HepG2 (cell line): Measurements from ENCODE around the gene ZC3H18. TPM values are rescaled to one million over a fixed set of nuclear protein-coding genes. Genes with fewer than 3 reads are reported as not detected.

Experiments
- DNMT1 ChIP-seq: sonication (generic); formaldehyde crosslinking; IDR thresholded peaks from 2 replicates; pipeline ENCODE4 v1.5.1; 2020; ENCODE audit warnings: mild to moderate bottlenecking, missing genetic modification reagents
- SALL2 ChIP-seq: sonication (generic); formaldehyde crosslinking; IDR thresholded peaks from 2 replicates; pipeline ENCODE4 v1.8.1; 2023; ENCODE audit warnings: mild to moderate bottlenecking, missing genetic modification reagents, inconsistent platforms
- SIN3B ChIP-seq: fragments of 150-350 bp; IDR thresholded peaks from 2 replicates; pipeline ENCODE4 v1.6.1; 2014; ENCODE audit warnings: low read length
- SP4 ChIP-seq: sonication (generic); formaldehyde crosslinking; IDR thresholded peaks from 2 replicates; pipeline ENCODE4 v1.8.1; 2023; ENCODE audit warnings: mild to moderate bottlenecking, missing genetic modification reagents
- TSC22D2 ChIP-seq: sonication (generic); formaldehyde crosslinking; IDR thresholded peaks from 2 replicates; pipeline ENCODE4 v1.5.1; 2020; ENCODE audit warnings: missing genetic modification reagents, mild to moderate bottlenecking, borderline replicate concordance
- YEATS2 ChIP-seq: sonication (generic); formaldehyde crosslinking; IDR thresholded peaks from 2 replicates; pipeline ENCODE4 v1.4.0; 2020; ENCODE audit warnings: missing genetic modification reagents, borderline replicate concordance
- polyA plus RNA-seq, 8 experiments: library from polyadenylated mRNA; depleted of rRNA in 3 of 8; stranded (reverse) in 7 of 8; unstranded in 1 of 8; fragments of >200 nt; fragmentation: Illumina TruSeq in 4 of 8; extraction: Trizol in 4 of 8; gene quantifications; 2 replicates each; pipeline versions ENCODE4 v1.2.1 to v1.2.3, GENCODE V29; 2011 to 2016; ENCODE audit warnings: low read depth in 4 of 8, missing spikeins in 1 of 8, mixed read lengths in 1 of 8; ENCODE audit not compliant: insufficient read depth in 1 of 8
- total RNA-seq, 5 experiments: library from RNA; depleted of rRNA; stranded (reverse); fragments of >200 nt; fragmentation: Illumina TruSeq; extraction: Trizol; gene quantifications; 2 replicates each; pipeline ENCODE4 v1.2.3, GENCODE V29; 2016; ENCODE audit warnings: low read depth in 1 of 5
- TF ChIP-seq, protein P1 (sequence below): sonication (generic); formaldehyde crosslinking; IDR thresholded peaks from 2 replicates; pipeline ENCODE4 v1.5.0; 2020; ENCODE audit warnings: missing genetic modification reagents
- TF ChIP-seq, protein P2 (sequence below): sonication (generic); formaldehyde crosslinking; IDR thresholded peaks from 2 replicates; pipeline ENCODE4 v1.4.0; 2020; ENCODE audit warnings: mild to moderate bottlenecking, low read depth, missing genetic modification reagents
- TF ChIP-seq, protein P3 (sequence below): sonication (generic); formaldehyde crosslinking; IDR thresholded peaks from 2 replicates; pipeline ENCODE4 v1.8.0; 2022; ENCODE audit warnings: mild to moderate bottlenecking, missing genetic modification reagents, moderate library complexity
- TF ChIP-seq, protein P4 (sequence below): sonication (generic); formaldehyde crosslinking; IDR thresholded peaks from 2 replicates; pipeline ENCODE4 v1.4.0; 2020; ENCODE audit warnings: mild to moderate bottlenecking, missing genetic modification reagents
- TF ChIP-seq, protein P5 (sequence below): sonication (generic); formaldehyde crosslinking; IDR thresholded peaks from 2 replicates; pipeline ENCODE4 v1.4.0; 2020; ENCODE audit warnings: missing genetic modification reagents

Gene ZC3H18
- total and polyA plus RNA-seq, 2 of the 13 experiments (the other 11 are each of a cell fraction or from before 2014, with no cell fraction given): 11.2 to 27.4 TPM

DNA sequence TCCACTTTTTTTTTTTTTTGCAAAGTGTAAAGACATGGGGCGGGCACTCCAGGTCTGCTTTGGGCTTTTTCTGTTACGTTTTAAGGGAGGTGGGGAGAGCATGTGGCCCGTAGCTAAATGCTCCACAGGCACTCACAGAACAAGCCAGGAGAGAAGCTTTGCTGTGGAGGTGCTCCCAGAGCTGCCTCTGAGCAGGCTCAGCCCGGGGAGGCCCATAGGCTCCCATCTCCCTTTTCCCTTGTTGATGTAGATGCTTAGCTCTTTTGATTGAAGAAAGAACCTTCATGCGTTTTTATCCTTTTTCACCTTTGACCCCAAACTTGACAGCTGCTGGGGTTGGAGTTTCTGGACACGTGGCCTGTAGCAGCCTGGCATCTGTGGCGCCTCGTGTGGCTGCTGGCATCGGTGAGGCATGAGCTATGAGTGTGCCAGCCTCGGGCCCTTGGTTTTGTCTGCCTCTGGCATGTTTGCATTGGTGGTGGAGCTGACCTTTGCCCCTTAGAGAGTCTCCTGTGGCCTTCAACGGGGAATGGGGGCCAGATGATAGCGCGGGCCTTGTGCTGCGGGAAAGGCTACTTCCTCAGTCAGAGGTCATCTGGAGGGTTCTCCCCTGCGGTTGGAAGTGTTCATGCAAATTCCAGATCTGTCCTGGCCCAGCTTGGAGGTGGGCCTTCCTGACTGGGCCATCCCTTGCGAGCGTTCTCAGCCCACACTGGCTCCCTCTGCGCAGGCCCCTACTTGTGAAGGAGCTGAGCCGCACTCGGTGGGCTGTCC lies 48.2 kb downstream of the ZC3H18 start (continued):
- TF ChIP-seq, protein P1, sequence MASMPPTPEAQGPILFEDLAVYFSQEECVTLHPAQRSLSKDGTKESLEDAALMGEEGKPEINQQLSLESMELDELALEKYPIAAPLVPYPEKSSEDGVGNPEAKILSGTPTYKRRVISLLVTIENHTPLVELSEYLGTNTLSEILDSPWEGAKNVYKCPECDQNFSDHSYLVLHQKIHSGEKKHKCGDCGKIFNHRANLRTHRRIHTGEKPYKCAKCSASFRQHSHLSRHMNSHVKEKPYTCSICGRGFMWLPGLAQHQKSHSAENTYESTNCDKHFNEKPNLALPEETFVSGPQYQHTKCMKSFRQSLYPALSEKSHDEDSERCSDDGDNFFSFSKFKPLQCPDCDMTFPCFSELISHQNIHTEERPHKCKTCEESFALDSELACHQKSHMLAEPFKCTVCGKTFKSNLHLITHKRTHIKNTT (CRISPR knock-in tag): no peak
- TF ChIP-seq TSC22D2 (CRISPR knock-in tag) (no peak), SALL2 (CRISPR knock-in tag) (0 out of 2 replicates have a peak, but pooled peaks have one; percentile 52), SP4 (peak; percentile 55; the same call in 1 of the 2 replicates), SIN3B (no peak), DNMT1 (CRISPR knock-in tag) (no peak), YEATS2 (0 out of 2 replicates have a peak, but pooled peaks have one; percentile 52)
- TF ChIP-seq, protein P2, sequence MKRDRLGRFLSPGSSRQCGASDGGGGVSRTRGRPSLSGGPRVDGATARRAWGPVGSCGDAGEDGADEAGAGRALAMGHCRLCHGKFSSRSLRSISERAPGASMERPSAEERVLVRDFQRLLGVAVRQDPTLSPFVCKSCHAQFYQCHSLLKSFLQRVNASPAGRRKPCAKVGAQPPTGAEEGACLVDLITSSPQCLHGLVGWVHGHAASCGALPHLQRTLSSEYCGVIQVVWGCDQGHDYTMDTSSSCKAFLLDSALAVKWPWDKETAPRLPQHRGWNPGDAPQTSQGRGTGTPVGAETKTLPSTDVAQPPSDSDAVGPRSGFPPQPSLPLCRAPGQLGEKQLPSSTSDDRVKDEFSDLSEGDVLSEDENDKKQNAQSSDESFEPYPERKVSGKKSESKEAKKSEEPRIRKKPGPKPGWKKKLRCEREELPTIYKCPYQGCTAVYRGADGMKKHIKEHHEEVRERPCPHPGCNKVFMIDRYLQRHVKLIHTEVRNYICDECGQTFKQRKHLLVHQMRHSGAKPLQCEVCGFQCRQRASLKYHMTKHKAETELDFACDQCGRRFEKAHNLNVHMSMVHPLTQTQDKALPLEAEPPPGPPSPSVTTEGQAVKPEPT (CRISPR knock-in tag): 0 out of 2 replicates have a peak, but pooled peaks have one; percentile 9
- TF ChIP-seq, protein P3, sequence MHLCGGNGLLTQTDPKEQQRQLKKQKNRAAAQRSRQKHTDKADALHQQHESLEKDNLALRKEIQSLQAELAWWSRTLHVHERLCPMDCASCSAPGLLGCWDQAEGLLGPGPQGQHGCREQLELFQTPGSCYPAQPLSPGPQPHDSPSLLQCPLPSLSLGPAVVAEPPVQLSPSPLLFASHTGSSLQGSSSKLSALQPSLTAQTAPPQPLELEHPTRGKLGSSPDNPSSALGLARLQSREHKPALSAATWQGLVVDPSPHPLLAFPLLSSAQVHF (CRISPR knock-in tag): no peak
- TF ChIP-seq, protein P4, sequence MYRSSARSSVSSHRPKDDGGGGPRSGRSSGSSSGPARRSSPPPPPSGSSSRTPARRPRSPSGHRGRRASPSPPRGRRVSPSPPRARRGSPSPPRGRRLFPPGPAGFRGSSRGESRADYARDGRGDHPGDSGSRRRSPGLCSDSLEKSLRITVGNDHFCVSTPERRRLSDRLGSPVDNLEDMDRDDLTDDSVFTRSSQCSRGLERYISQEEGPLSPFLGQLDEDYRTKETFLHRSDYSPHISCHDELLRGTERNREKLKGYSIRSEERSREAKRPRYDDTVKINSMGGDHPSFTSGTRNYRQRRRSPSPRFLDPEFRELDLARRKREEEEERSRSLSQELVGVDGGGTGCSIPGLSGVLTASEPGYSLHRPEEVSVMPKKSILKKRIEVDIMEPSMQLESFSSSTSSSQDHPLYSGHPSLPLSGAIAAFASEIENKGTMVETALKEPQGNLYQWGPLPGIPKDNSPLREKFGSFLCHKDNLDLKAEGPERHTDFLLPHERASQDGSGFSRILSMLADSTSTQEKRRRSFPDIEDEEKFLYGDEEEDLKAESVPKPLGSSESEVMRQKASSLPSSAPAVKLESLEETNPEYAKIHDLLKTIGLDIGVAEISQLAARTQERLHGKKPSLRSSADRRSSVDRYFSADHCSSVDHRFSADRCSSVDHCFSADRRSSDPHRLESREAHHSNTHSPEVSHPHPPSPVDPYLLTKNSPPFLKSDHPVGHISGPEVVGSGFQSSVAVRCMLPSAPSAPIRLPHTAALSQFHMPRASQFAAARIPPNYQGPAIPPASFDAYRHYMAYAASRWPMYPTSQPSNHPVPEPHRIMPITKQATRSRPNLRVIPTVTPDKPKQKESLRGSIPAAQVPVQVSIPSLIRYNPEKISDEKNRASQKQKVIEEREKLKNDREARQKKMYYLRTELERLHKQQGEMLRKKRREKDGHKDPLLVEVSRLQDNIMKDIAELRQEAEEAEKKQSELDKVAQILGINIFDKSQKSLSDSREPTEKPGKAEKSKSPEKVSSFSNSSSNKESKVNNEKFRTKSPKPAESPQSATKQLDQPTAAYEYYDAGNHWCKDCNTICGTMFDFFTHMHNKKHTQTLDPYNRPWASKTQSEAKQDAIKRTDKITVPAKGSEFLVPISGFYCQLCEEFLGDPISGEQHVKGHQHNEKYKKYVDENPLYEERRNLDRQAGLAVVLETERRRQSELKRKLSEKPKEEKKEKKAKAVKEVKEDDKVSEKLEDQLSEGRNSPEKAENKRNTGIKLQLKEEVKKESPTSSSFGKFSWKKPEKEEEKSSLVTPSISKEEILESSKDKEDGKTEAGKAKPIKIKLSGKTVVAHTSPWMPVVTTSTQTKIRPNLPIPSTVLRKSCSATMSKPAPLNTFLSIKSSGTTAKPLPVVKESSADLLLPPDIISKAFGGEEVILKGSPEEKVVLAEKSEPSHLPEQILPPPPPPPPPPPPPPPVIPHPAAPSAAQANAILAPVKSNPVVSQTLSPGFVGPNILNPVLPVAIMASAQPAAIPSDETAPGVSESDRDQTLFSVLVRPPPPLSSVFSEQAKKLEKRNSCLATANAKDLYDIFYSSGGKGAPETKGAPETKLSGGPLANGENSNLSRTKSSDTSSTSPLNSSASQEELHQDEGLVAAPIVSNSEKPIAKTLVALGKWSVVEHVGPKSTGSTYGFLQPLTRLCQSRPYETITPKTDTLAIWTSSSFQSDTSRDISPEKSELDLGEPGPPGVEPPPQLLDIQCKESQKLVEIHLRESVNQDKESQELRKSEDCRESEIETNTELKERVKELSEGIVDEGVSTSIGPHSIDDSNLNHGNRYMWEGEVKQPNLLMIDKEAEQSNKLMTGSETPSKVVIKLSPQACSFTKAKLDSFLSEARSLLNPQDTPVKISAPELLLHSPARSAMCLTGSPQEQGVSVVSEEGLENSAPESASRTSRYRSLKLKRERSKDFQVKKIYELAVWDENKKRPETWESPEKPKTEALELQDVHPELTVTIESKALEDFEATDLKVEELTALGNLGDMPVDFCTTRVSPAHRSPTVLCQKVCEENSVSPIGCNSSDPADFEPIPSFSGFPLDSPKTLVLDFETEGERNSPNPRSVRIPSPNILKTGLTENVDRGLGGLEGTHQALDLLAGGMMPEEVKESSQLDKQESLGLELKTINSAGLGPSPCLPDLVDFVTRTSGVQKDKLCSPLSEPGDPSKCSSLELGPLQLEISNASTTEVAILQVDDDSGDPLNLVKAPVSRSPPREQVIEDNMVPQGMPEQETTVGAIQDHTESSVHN (CRISPR knock-in tag): no peak
- TF ChIP-seq, protein P5, sequence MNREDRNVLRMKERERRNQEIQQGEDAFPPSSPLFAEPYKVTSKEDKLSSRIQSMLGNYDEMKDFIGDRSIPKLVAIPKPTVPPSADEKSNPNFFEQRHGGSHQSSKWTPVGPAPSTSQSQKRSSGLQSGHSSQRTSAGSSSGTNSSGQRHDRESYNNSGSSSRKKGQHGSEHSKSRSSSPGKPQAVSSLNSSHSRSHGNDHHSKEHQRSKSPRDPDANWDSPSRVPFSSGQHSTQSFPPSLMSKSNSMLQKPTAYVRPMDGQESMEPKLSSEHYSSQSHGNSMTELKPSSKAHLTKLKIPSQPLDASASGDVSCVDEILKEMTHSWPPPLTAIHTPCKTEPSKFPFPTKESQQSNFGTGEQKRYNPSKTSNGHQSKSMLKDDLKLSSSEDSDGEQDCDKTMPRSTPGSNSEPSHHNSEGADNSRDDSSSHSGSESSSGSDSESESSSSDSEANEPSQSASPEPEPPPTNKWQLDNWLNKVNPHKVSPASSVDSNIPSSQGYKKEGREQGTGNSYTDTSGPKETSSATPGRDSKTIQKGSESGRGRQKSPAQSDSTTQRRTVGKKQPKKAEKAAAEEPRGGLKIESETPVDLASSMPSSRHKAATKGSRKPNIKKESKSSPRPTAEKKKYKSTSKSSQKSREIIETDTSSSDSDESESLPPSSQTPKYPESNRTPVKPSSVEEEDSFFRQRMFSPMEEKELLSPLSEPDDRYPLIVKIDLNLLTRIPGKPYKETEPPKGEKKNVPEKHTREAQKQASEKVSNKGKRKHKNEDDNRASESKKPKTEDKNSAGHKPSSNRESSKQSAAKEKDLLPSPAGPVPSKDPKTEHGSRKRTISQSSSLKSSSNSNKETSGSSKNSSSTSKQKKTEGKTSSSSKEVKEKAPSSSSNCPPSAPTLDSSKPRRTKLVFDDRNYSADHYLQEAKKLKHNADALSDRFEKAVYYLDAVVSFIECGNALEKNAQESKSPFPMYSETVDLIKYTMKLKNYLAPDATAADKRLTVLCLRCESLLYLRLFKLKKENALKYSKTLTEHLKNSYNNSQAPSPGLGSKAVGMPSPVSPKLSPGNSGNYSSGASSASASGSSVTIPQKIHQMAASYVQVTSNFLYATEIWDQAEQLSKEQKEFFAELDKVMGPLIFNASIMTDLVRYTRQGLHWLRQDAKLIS: no peak
